HuH-7.5 (cell line): Measurements from ENCODE around the gene CUBN.

Source experiments
- DNase-seq: peaks from one replicate; pipeline ENCODE4 v3.0.0; 2011; ENCODE audit warnings: low spot score

Gene CUBN

GRCh38 chr10:16952080-16952479 is 177.5 kb downstream of the CUBN start:
- DNase-seq: no peak

- DNase-seq: no peak
These were observed 178.7 kb downstream of the CUBN start for GRCh38 chr10:16950656-16951601.

- no peak for DNase-seq
These were observed 179.8 kb downstream of the CUBN start for GRCh38 chr10:16949816-16950215.

GRCh38 chr10:16948361-16948760 is 181.2 kb downstream of the CUBN start:
- DNase-seq: no peak

- no peak for DNase-seq
These were observed 182.5 kb downstream of the CUBN start for GRCh38 chr10:16947069-16947468.

GRCh38 chr10:16945593-16945992 is 184.0 kb downstream of the CUBN start:
- no peak for DNase-seq

GRCh38 chr10:16944986-16945385 is 184.6 kb downstream of the CUBN start:
- no peak for DNase-seq

GRCh38 chr10:16944402-16944801 is 185.2 kb downstream of the CUBN start:
- no peak for DNase-seq

- no peak for DNase-seq
These were observed 186.0 kb downstream of the CUBN start for GRCh38 chr10:16943295-16944285.

GRCh38 chr10:16942381-16943078 is 187.1 kb downstream of the CUBN start:
- DNase-seq: no peak

- no peak for DNase-seq
These were observed 187.7 kb downstream of the CUBN start for GRCh38 chr10:16941870-16942269.

- DNase-seq: no peak
These were observed 188.5 kb downstream of the CUBN start for GRCh38 chr10:16941067-16941466.

- DNase-seq: no peak
These were observed 190.7 kb downstream of the CUBN start for GRCh38 chr10:16938952-16939351.

- DNase-seq: no peak
These were observed 195.2 kb downstream of the CUBN start for GRCh38 chr10:16934461-16934860.

- no peak for DNase-seq
These were observed 195.8 kb downstream of the CUBN start for GRCh38 chr10:16933783-16934182.

- no peak for DNase-seq
These were observed 197.7 kb downstream of the CUBN start for GRCh38 chr10:16931930-16932329.

- no peak for DNase-seq
These were observed 199.1 kb downstream of the CUBN start for GRCh38 chr10:16930540-16930939.

- DNase-seq: no peak
These were observed 200.5 kb downstream of the CUBN start for GRCh38 chr10:16929069-16929468.

- no peak for DNase-seq
These were observed 202.1 kb downstream of the CUBN start for GRCh38 chr10:16927546-16927945.

- no peak for DNase-seq
These were observed 205.9 kb downstream of the CUBN start for GRCh38 chr10:16923726-16924125.

GRCh38 chr10:16923309-16923708 is 206.3 kb downstream of the CUBN start:
- no peak for DNase-seq
